Amniotic stem cell (primary cell): Measurements from ENCODE around the gene RMRP.
"Not testable (repeated sequence)": the region's sequence is repeated elsewhere in the genome, so short reads cannot be mapped to it uniquely, and the experiment has no call there.

Experiments used
- DNase-seq: peaks from one replicate; lab custom pipeline; 2025; lab: John Stamatoyannopoulos, UW

The RMRP gene

DNA sequence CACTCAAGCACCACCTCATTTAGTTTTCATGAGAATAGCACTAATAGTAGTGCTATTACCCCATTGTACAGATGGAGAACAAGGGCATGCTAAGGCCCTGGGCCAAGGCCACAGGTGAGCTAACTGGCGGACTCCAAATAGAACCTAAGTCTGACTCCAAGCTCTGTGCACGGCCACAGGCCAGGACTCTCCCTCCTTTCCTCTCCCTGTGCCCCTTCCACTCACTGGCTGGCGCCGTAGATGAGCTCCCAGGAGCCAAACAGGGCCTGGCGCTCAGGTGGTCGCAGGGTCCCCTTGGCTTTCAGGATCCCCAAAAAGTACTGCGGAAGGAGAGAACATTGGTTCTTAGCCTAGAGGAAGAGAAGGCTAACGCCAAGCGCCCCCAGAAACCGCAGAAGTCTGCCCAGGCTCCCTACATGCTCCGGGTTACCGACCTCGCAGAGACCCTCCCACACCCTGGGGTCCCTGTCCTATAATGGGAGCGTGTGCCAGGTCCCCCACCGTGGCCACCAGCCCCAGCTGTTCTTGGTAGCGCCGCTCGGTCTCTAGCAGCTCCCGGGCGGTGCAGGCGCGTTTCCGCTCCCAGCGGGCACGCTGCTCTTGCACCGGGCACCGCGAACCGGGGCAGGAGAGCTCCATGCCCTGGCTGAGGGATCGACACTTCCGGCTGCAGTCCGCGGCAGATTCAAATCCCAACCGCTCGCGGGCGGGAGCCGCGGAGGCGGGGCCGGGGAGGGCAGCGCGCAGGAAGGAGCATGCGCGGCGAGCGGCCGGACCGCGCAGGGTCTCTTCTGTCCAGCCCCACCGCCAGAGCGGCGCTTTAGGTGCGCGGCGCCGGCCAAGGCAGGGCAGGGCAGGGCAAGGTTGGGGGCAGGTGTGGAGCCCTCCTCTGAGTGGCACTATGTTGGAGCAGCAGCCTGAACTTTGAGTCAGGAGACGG is 7.0 kb upstream of the RMRP start, which contains the start of gene ARHGEF39:
Gene ARHGEF39, minus strand, starts transcription at position 665 of the 940 bp plus-strand sequence. Its CDS starts 26 bp downstream, at position 639.
- peak; percentile 70 for DNase-seq

DNA sequence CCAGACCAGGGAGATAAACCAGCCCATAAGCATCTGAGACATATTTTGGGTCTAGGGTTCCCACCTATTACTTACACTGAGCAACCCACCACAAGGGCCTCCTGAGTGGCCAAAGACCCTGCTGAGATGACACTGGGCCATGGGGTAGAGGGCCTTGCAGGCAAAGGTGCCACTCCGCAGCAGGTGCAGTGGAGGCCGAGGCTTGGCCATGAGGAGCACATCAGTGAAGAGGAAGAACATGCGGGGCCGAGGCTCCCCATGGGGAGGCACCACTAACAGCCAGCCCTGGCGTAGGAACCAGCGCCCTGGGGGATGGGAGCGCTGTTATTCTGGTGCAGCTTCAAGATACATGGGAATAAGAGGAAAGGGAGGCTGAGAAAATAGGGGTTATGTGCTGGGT is 4.6 kb upstream of the RMRP start:
- DNase-seq = no peak

DNA sequence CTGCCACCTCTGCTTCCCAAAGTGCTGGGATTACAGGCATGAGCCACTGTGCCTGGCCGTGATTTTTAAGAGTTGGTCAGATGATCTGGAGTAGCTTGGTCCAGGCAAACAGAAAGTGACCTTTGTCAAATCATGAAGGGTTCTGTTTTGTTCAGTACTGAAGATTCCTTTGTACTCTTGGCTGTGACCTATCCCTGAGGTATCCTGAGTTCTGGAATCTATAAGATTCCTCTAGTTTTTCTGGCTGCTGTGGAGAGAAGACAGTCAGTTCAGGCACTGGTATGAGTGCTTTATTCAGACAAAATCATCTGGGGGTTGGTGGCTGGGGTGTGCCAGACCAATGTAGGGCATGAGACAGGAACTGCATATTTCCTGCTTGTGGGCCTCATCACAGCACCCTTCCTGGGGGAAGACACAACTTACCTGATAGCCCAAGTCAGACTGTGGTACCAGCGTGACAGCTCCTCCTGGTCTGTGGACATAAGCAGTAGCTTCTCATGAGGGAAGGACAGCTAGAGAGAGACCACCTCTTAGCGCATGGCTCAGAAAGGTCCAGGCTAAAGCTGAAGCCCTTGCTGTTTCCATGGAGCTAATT is 4.0 kb upstream of the RMRP start:
- no peak for DNase-seq

DNA sequence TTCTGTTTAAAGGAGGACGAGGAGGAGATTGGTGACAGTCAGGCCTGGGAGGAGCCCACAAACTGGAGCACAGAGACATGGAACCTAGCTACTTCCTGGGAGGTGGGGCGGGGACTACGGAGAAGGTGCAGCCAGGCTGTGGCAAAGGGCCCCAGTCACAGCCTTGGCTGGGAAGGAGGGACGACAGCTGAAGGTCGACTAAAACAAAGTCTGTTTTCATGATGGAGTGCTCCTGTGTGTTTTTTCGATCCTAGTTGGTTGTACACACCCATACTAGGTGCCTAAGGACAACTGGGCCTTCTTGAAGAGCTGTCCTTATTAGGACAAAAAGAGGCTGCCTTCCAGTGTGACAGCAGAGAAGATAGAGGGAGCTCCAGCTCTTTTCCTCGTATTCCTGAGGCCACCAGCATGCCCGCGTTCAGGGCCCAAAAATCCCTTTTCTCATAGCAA is 3.2 kb upstream of the RMRP start:
- DNase-seq = no peak

DNA sequence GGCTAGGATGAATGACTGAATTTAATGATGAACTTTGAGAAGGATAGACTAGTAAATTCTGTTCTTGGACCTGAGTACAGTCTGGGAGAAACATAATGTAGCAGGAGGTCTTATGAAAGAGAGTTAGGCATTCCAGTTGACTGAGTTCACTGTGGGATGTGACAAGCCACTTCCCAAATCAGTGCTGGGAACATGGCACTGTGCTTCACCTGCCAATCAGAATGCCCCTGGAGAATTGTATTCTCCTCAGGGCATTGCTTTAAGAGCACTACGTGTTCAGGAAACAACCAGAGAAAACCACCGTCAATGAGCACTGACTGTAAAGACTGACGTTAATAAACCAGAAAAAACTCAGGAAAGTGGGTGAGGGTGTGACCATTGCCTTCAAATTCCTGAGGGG is 1.5 kb upstream of the RMRP start:
- no peak for DNase-seq

DNA sequence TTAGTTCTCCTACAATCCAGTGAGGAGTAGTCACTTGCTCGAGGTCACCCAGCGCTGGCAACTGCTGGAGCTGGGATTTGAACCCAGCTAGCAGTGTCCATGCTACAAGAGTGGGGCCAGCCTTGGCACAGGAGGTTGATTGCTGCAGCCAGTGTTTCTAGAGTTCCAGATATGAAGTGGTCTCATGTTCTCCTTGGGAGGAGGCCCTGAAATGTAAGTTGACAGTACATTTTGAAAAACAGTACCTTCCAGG is 1.1 kb upstream of the RMRP start:
- DNase-seq = no peak

DNA sequence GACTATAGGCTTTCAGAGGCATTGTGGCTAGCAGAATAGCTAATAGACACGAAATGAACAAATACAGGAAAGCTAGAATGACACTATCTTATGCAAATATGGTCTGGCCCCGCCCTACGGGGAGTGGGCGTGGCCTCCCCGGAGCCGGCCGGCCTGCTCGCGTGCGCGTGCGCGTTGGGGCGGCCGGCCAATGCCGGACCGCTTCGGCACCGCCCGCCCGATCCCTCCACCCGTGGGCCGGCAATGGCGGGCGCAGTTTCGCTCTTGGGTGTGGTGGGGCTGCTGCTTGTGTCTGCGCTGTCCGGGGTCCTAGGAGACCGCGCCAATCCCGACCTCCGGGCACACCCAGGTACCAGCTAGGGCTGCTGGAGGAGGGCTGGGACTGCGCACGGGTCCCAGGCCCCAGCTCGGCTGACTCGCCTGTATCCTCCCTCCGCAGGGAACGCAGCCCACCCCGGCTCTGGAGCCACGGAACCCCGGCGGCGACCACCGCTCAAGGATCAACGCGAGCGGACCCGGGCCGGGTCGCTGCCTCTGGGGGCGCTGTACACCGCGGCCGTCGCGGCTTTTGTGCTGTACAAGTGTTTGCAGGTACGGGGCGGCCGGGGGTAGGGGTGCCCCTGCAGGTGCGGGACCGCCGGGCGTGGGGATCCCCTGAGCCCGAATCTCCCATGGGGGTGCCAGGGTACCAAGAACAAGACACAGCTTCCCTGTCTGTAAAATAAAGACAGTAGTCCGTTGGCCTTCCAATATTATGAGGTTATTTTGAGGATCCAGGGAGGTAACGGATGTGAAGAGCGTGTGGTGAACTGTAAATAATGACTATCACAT is 533 bp upstream of the RMRP start, which contains the start of gene CCDC107:
Gene CCDC107, plus strand, starts transcription at position 156 of the 831 bp plus-strand sequence. Its CDS starts 88 bp downstream, at position 244.
- DNase-seq = peak; percentile 46

DNA sequence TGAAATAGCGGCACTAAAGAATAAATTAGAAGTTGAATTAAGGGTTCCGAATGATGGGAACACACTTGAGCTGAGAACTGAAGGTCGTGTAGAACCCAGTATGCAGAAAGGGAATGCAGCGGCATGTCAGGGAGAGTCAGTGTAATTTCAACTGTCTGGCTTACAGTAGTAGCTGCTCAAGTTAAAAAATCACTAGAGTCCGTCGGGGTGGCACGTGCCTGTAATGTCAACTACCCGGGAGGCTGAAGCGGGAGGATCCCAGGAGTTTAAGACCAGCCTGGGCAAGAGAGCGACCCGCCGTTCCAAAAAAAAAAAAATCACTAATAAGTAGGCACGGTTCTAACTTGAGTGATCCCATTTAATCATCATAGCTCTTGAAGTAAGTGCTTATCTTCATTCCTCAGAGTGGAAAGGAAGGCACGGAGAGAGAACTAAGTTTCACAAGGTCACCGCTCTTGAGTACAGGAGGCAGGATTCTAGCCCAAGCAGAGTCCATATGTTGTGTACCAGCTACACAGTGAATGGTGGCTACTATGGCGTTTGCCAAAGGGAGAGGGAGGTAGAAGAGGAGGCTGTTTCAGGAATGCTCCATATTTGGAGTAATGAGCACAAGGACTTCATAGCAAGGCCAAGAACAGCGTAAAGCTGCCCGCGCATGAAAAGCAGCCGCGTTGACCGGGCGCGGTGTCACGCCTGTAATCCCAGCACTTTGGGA is 831 bp downstream of the RMRP start:
- DNase-seq = no peak

DNA sequence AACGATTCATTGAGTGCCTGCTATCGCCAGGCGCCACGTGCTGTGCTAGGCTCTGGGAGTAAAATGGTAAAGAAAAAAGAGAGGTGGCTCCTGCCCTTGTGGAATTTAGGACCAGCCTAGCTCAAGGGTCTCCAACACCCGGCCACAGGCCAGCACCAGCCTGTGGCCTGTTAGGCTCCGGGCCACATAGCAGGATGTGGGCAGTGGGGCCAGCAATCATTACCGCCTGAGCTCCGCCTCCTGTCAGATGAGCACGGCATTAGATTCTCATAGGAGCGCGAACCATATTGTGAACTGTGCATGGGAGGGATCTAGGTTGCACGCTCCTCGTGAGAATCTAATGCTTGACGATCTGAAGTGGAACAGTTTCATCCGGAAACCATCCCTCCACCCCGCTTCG is 1.5 kb downstream of the RMRP start:
- no peak for DNase-seq

DNA sequence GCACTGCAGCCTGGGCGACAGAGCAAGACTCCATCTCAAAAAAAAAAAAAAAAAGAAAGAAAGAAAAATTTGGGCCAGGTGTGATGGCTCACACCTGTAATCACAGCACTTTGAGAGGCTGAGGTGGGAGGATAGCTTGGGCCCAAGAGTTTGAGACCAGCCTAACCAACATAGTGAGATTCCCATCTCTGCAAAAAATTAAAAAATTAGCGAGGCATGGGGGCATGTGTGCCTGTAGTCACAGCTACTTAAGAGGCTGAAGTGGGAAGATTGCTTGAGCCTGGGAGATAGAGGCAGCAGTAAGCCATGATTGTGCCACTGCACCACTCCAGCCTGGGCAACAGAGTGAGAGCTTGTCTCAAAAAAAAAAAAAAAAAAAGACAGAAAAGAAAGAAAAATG is 4.2 kb downstream of the RMRP start:
- DNase-seq = no peak

DNA sequence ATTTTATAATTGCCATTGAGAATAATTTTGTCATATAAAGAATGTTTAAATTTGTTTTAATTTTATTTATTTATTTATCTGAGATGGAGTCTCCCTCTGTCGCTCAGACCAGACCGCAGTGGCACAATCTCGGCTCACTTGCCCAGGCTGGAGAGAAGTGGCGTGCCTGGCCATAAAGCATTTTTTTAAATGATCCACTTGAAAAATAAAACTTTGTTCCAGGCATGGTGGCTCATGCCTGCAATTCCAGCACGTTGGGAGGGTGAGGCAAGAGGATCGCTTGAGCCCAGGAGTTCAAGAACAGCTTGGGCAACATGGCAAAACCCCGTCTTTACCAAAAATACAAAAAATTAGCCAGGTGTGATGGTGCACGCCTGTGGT is 5.0 kb downstream of the RMRP start:
- no peak for DNase-seq

DNA sequence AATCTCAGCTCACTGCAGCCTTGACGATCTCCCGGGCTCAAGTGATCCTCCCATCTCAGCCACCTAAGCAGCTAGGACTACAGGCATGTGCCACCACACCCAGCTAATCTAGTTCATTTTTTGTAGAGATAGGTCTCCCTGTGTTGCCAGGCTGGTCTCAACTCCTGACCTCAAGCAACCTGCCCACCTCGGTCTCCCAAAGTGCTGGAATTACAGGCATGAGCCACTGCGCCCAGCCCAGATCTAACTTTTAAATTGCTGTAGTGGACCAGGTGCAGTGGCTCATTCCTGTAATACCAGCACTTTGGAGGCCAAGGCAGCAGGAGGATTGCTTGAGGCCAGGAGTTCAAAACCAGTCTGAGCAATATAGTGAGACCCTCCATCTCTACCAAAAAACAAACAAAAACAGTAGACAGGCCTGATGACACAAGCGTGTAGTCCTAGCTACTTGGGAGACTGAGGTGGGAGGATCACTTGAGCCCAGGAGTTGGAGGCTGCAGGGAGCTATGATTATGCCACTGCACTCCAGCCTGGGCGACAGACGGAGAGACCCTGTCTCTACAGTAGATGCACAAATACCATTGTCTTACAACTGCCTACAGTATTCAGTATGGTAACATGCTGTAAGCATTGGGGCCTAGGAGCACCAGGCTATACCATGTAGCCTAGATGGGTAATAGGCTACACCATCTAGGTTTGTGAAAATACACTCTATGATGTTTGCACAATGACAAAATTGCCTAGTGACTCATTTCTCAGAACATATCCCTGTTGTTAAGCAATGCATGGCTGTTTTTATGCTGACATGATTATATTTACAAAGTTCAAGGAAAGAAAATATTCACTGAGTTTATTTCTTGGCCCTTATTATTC is 5.6 kb downstream of the RMRP start:
- no peak for DNase-seq

DNA sequence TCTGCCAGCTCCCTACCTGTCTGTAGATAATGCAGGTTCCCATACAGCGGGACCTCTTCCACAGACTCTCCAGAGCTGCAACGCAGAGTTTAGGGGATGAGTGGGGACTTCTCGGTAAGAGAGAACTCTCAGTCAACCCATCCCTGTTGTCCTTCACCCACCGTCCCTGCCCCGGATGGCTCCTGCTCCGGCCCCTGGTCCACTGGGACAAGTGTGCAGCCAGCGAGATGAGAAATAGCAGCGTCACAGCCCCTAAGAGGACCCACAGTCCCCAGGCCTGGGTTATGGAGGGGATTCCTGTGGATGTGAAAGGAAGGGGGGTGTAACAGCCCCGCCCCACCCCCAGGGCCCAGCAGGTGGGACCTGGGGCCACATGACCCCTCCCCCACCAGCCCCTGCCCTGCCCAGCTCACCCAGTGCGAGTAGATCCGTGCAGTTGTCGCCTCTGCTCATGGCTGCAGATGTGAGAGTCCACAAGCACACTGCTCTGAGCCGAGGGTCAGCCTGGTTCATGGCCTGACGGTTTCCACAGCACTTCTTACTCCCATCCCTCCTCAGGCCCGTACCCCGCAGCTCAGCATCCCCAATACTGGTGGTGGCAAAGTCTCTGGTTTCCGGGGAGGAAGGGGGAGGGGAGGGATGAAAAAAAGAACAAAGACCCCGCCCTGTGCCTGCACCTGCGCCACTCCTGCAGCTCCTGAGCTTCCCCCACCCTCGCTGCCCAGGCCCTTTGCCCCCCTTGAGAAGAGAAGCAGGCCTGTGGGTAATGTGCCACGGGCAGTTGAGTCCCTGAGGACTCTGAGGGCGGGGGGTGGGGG is 7.3 kb downstream of the RMRP start, which contains the start of gene SIT1:
Gene SIT1, minus strand, starts transcription at position 591 of the 818 bp plus-strand sequence. Its CDS starts 78 bp downstream, at position 513.
- no peak for DNase-seq

DNA sequence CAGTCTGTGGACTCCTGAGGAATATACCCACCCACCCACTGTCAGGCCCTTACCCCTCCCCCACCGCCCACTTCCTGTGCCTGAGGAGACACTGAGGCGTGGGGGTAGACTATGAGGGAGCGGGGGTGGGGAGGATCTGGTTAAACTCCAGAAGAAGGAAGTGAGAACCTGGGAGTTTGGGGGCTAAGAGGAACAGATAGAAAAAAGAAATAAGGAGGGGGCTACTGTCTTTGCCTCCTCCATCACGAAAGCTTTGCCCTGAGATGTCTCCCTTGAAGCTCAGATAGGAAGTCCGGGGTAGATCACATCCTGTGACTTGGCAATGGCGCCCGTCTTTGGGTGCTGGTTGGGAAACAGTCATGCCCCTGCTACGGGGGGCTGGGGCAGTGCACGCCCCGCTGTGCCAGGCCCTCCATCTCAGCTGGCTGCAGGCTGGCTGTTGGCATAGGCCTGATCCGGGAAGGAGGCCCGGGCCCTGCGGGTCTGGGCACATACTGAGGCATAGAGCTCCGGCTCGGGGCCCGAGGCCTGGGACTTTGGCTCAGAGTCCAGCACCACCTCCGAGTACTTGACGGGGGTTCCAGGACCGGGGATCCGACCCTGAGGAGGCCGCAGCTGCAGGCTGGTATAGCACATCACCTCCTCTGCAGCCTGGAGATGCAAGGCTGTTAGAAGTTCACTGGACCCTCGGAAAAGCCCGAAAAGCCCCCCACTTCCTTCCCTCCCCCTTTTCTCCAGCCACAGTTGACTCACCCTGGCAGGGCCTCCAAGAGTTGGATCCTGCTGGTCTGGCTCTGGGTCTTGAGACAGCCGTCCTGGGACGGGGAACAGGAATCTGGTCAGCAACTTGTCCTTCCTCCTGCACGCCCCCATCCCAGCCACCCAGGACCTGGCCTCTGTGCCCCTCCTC is 8.1 kb downstream of the RMRP start:
- no peak for DNase-seq

DNA sequence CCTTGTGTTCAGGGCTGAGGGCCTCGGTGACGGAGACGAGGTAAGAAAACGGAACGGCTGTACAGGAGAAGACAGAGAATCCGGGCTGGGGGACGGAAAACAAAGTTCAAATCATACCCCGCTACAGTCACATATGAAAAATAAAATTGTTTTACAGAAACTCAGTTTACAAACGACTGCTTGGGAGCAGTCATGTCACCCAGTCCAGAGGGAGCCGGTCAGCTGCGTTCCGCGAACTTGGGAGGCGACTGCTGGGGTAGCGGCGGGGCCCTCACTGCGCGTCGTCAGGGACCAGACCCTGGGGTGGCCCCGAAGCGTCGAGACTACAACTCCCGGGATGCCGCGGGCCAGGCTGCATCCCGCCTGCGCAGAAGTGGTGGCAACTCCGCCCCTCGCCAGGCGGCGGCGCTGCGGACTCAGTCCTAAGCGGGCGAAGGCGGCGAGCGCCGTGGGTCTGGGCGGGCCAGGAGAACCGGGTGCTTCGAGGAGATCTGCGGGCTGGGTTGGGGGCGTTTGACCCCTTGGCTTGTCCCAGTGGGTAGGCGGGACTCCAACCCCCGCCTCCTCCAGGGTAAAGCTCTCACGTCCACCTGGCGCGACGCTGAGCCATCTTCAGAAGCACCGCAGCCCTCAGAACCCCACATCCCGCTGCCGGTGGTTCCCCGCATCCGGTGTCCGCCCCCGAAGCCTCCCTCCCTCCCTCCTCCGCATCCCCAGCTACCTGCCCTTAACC is 11.1 kb downstream of the RMRP start:
- DNase-seq = peak; percentile 79

DNA sequence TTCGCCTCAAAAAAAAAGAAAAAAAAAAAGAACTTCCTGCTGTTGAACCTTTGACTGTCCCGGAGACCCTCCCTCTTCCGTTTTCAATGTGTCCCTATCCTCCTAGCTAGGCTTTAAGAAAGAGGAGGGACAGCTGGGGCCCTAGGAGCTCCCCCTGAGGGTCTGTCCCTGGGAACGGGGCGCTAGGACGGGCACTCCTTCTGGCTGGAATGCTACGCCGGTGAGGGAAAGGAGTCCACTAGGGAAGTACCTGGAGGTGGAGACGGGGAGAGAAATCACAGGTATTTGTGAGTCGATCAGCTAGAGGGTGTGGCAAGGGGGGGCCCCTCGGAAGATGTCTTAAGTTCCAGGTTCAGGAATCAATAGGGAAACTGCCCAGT is 11.7 kb downstream of the RMRP start:
- no peak for DNase-seq

DNA sequence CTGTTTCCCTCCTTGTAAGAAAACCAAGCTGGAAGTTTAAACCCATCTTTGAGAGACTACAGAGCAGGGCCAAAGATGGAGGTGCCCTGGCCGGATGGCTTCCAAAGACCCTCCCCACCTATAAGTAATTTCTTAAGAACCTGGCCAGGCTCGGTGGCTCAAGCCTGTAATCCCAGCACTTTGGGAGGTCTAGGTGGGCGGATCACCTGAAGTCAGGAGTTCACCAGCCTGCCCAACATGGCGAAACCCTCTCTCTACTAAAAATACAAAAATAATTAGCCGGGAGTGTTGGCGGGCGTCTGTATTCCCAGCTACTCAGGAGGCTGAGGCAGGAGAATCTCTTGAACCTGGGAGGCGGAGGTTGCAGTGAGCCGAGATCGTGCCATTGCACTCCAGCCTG is 12.1 kb downstream of the RMRP start:
- not testable (repeated sequence) for DNase-seq

DNA sequence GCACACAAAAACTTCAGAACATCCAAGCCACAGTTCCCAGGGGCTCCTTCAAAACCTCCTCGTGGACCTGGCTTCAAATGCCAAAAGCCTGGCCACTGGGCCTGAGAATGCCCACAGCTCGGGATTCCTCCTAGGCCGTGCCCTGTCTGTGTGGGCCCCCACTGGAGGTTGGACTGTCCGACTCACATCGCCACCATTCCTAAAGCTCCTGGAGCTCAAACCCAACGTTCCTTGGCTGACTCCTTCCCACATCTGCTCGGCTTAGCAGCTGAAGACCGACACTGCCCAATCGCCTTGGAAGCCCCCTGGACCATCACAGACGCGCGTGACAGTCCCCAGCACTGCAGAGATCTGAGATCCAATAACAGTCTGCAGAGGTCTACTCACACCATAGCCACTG is 14.8 kb downstream of the RMRP start:
- no peak for DNase-seq
